ENCODE measurements around the gene TAS2R1. TPM values are rescaled to one million over a fixed set of nuclear protein-coding genes. Genes with fewer than 3 reads are reported as not detected.

The TAS2R1 gene
- total RNA-seq, 1 experiment from 2014 or later, result not detected

DNA sequence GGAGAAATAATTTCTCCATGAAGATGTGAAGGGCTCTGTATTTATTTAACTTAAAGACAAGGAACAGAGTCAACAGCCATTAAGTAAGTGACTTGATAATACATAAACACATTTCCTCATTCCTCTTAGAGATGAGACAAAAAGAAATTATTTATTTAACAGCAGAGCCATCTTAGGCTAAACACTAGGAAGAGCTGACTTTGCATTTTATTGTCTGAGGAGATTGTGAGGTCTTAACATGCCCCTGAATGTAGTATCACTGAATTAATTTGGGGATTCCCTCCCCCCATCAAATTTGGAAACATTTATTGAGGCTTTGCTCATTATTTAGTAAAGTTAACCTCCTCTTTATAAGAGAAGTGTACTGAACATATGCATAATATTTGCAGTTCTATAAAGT is 35.2 kb downstream of the TAS2R1 start:
- Histone ChIP-seq H3K36me3 (no peaks in the 10 kb centered on the region), H3K4me3 (no peak overlapping the region), H3K27me3 (replicated peaks) (no peaks in the 10 kb centered on the region), H3K9me3 (replicated peaks) (no peaks in the 10 kb centered on the region), H3K4me1 (replicated peaks) (peaks cover 20% of the 10 kb centered on the region; the same call in 1 of the 2 replicates), H3K27ac (no peak overlapping the region)
- DNase-seq (ENCODE audit: low read depth in 1 of 2, low spot score in 2 of 2), result peak in 1 of 2 experiments; percentile 20

DNA sequence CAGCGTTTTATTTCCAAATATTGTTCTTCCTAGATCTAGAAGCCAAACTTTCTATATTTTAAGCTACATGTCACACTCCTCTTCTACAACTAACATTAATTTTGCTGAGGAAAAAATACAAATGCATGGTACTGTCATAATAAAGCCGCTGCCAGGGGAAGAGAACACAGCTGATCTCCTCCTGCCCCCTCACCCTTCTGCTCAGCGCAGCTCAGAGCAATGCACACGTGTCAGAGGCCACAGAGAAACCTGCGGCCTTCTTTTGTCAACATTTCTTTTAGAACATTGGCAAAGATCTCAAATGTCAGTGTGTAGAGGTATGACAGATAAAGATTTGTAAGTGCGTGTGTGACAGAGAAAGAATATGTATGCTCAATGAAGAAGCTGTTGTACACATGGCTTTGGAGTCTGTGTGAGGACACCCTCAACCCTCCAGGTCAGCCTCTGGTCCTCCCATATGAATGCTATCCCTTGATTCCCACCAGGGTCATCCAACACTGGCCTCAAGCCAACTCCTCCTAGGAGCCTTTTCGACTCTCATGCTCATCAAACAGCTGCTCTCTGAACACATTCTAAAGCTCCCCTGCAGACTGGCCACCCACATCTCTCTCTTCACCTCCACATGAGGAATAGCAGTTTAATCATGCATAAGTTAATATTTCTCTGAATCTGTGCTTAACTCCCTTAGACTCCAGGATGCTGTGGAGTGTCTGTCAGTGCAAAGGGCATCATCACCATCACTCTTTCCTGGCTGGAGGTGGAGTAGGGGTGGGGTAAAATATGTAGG is 40.9 kb downstream of the TAS2R1 start:
- no peaks in the 10 kb centered on the region for H3K27me3 ChIP-seq (replicated peaks)
- DNase-seq (ENCODE audit: low read depth in 1 of 2, low spot score in 2 of 2), result no peak
- no peak overlapping the region for H3K4me3 ChIP-seq
- no peaks in the 10 kb centered on the region for H3K36me3 ChIP-seq
- H3K27ac ChIP-seq, result no peak overlapping the region
- no peaks in the 10 kb centered on the region for H3K4me1 ChIP-seq (replicated peaks)
- H3K9me3 ChIP-seq (replicated peaks), result no peaks in the 10 kb centered on the region

DNA sequence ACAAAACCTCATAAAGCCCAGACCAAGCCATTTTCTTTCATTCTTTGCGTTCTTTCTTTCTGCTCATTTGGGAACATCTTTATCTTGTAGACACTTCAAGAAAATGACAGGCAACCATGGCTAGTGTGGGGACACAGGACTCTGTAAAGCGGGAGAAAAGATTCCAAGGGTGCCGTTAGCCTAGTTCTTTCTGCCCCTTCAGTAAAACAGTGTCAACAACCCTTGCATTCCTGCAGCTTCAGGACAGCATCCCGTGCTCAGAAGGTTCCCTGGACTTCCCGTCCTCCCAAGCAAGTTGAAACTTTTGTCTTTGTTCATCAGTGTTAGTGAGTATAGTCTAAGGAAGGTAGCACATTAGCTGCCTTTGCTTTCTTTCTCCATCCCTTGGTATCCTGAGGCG is 41.9 kb downstream of the TAS2R1 start:
- H3K36me3 ChIP-seq, result no peaks in the 10 kb centered on the region
- DNase-seq (ENCODE audit: low read depth in 1 of 2, low spot score in 2 of 2), result no peak
- no peaks in the 10 kb centered on the region for H3K9me3 ChIP-seq (replicated peaks)
- H3K27me3 ChIP-seq (replicated peaks), result no peaks in the 10 kb centered on the region
- H3K4me3 ChIP-seq, result no peak overlapping the region
- no peak overlapping the region for H3K27ac ChIP-seq
- no peaks in the 10 kb centered on the region for H3K4me1 ChIP-seq (replicated peaks)

DNA sequence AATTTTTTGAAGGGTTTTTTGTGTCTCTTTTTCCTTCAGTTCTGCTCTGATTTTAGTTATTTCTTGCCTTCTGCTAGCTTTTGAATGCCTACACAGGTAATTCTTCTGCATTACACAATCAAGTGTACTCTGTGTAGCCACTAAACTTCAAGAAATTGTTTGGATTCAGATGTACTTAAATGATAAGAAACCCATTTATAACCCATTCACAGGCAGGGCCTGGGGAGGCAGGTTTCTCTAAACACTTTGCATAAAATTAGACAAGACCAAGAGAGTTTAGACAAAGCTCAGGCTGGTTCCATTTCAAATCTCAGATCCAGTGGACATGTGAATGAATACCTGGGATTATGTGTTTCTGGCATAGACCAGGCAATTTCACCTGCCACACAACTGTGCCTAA is 43.0 kb downstream of the TAS2R1 start:
- DNase-seq (ENCODE audit: low read depth in 1 of 2, low spot score in 2 of 2), result no peak
- Histone ChIP-seq H3K4me1 (replicated peaks) (no peaks in the 10 kb centered on the region), H3K27ac (no peak overlapping the region), H3K27me3 (replicated peaks) (no peaks in the 10 kb centered on the region), H3K4me3 (no peak overlapping the region), H3K9me3 (replicated peaks) (no peaks in the 10 kb centered on the region), H3K36me3 (no peaks in the 10 kb centered on the region)

DNA sequence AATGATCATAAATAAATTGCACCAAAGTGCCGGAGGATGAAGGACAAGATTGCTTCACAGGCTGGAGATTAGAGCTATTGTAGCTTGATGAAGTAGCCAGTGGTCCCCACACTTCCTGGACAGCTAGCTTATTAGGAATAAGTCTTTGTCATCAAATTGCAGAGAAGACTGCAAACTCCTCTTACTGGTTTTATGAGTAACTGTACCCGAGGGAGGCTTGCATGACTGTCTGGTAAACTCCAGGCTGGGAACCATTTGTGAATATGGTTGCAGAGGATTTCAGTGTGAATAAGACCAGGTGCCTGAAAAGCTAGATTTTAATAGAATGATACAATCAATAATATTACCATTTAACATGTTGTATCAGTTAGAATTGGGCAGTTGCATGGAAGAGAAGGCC is 47.7 kb downstream of the TAS2R1 start:
- Histone ChIP-seq H3K27ac (no peak overlapping the region), H3K4me3 (no peak overlapping the region), H3K36me3 (no peaks in the 10 kb centered on the region), H3K9me3 (replicated peaks) (no peaks in the 10 kb centered on the region; the same call in 1 of the 2 replicates), H3K27me3 (replicated peaks) (no peaks in the 10 kb centered on the region), H3K4me1 (replicated peaks) (no peaks in the 10 kb centered on the region)
- DNase-seq (ENCODE audit: low read depth in 1 of 2, low spot score in 2 of 2), result no peak

Other genes starting within 250 kb of the TAS2R1 start
- 9.1 and 15.9 TPM in 2 replicates for gene SEMA5A, start 84.3 kb downstream of the TAS2R1 start, total RNA-seq (2014; rRNA removed; shearing (Covaris generic))